Endothelial cell of hepatic sinusoid (primary cell): ENCODE measurements around the gene ABCC1.

Experiments
- in situ Hi-C: cut with HindIII; loops from 2 replicates; pipeline ENCODE4 v1.10.0; 2017; ENCODE audit warnings: low sequenced_read_pairs

Gene ABCC1

DNA sequence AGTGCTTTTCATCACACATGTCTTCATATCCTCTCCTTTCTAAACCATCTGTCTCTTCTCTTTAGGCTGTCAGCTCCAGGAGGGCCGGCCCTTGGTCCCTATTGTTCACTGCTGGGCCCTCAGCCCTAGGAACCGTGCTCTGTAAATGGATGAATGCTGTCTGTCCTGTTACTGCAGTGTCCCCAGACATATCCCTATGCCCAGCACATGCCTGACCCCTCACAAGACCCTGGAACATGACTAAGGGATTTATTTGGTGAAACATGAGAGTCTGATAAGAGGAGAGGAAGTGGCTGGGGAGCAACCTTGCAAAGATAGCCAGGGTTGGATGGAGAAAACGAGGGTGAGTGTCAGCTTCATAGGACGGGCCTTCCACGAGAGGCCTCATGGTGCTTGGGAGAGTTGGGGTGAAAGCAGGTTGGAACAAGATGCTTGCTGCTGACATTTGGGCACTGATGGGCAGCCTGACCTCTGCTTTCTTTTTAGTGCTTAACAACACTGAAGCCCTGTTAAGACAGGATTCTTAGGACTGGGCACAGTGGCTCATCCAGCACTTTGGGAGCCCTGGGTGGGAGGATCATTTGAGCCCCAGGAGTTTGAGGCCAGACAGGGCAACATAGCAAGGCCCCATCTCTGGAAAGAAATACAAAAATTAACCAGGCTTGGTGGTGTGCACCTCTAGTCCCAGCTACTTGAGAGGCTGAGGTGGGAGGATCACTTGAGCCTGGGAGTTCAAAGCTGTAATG, 39.0 kb downstream of the ABCC1 start:
- in situ Hi-C loops = loop anchor here (25.0 kb wide), 1 partner anchor 101 kb away; the partner anchor contains the start of gene CEP20

- in situ Hi-C loops = loop anchor here (5.0 to 25.0 kb wide), 3 partner anchors 34 to 104 kb away; partner anchors contain the start of gene CEP20
These were observed 41.5 kb downstream of the ABCC1 start for GRCh38 chr16:15990902-15991301.

DNA sequence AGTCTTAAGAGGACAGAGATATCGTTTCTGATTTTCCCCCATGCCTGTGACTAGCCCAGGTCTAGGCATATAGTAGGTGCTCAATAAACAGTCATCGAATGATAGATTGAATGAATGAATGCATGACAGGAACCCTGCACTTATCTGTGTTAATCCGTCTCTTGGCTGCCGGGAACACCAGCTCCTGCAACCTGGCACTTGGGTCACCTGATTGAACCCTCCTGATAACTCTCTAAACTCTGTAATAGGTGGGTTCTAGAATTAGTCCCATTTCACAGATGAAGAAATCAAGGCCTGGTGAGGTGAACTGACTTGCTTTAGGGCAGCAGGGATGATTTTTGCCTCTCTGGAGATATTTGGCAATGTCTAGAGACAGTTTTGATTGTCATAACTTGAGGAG, 43.7 kb downstream of the ABCC1 start:
- in situ Hi-C loops = loop anchor here (5.0 to 25.0 kb wide), 3 partner anchors 36 to 106 kb away; partner anchors contain the start of gene CEP20

DNA sequence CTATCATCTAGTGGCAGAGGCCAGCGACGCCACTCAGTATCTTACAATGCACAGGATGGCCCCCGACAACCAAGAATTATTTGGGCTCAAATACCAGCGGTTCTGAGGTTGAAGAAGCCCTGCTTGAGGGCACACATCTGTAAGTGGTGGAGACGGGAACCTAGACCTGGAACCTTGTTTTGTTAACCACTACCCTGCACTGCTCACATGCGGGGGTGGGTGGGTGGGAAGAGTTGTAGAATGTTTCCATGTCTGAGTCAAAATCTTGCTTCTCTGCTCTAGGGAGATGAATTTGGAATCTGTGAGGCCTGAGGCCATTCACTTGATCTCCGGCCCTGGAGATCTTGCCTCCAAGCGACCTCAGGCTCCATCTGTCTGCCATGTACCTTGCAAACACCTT, 44.1 kb downstream of the ABCC1 start:
- in situ Hi-C loops = loop anchor here (5.0 to 25.0 kb wide), 3 partner anchors 36 to 106 kb away; partner anchors contain the start of gene CEP20

DNA sequence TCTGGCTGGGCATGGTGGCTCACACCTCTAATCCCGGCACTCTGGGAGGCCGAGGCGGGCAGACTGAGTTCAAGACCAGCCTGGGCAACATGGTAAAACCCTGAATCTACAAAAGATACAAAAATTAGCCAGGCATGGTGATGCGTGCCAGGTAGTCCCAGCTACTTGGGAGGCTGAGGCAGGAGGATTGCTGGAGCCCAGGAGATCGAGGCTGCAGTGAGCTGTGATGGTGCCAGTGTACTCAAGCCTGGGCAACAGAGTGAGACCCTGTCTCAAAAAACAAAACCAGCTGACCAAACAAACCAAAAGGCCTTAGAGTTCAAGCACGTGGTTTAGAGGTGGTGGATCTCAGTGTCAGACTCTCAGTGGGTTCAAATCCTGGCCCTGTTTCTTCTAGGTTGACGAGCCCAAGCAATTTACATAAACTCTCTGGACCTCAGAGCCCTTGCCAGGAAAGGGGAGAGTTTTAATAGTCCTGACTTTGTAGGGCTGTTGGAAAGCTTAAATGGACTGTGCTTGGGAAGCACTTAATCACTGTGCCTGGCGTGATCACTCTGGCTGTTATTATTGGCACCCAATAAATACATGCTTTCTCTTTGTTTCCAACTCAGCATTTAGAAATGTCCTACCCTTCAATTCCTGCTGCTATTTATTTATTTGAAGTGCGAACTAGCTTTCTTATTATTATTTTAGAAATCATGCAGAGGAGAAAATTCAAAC, 44.7 kb downstream of the ABCC1 start:
- in situ Hi-C loops = loop anchor here (5.0 to 25.0 kb wide), 3 partner anchors 37 to 107 kb away; partner anchors contain the start of gene CEP20

DNA sequence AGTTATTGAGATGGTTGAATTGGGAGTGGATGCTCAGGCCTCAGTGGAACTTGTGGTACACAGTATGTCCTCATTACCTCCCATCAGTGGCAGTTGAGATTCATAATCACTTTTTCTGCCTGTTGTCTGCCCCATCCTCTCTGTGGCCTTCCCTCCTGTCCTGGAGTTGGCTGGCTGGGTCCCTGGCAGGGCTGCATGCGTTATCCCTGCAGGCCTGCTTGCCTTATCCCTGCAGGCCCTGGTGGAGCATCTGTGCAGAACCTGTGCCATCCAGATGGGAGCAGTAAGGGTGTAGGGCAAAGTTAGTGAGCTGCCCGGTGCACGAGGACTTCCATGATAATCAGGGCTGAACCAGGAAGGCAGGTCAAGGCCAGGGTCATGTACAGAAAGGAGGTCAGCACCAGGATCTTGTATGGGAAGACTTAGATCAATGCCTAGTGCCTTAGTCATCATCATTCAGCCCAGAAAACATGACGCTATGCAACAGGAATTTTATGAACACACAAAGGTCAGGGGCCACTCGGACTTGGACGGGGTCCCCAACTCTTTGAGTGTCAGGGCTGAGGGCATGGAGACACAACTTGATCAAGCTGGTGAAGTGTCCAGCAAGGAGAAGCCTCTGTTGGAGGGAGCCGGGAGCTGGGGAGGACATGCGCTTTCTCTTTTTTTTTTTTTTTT, 47.2 kb downstream of the ABCC1 start:
- in situ Hi-C loops = loop anchor here (25.0 kb wide), 1 partner anchor 109 kb away; the partner anchor contains the start of gene CEP20

DNA sequence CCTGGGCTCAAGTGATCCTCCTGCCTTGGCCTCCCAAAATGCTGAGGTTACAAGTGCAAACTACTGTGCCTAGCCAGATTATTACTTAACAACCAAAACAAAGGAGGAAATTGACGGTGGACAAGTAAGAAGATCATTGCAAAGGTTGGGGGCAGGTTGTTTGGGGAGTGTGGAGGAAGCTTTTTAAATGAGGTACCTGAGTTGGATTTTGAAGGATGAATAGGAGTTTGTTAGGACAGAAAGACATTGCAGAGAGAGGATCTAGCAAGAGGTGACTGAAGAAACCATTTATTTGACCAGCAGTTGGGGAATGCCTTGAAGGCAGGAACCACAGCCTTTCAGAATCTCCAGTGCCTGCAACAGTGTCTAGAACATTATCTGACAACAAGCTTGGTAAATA, 51.3 kb downstream of the ABCC1 start:
- in situ Hi-C loops = no loop called here

DNA sequence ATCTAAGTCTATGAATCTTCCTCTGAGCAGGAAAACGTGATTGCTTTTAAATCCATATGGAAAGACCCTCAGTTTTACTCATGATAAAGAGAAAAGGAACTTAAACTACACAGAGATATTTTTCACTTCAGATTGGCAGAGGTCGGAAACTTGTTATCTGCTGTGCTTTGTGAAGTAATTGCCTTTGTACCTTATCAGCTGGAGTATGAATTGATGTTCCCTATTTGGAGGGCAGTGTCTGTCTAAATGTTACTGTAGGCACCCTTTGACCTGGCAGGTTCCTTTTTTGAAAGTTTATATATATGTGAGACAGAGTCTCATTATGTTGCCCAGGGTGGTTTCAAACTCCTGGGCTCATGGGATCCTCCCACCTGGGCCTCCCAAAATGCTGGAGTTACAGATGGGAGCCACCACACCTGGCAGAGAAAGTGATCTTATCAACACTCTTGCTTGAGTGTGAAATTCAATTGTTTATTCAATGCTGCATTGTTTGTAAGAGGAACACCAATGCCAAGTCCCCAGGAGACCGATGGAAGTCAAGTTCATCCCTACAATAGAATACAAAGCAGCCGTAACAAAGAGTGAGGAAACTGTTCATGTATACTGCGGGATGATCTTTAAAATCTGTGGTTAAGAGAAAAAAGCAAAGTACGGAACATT, 52.3 kb downstream of the ABCC1 start:
- in situ Hi-C loops = no loop called here

GRCh38 chr16:16003719-16004313, 54.4 kb downstream of the ABCC1 start:
- in situ Hi-C loops = no loop called here

DNA sequence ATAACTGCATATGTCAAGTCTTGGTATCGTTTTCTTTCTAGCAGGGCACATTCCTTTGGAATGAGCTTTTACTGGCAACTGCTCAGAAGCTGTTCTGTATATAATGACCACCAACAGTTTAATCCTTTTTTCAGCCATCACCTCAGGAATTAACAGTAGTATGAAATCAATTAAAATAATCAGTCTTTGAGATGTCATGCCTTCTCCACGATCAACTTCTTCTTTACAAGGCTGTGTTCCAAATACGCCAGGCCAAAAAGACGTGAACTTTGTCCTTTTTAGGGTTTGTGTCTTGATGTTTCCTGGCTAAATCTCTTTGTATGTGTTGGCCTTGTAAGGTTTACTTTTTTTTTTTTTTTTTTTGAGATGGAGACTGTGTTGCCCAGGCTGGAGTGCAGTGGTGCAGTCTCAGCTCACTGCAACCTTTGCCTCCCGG, 54.9 kb downstream of the ABCC1 start:
- in situ Hi-C loops = no loop called here

GRCh38 chr16:16005721-16006120, 56.3 kb downstream of the ABCC1 start:
- in situ Hi-C loops = no loop called here

- in situ Hi-C loops = no loop called here
These were observed 57.2 kb downstream of the ABCC1 start for GRCh38 chr16:16006650-16007049.

GRCh38 chr16:16007743-16008111, 58.3 kb downstream of the ABCC1 start:
- in situ Hi-C loops = no loop called here

- in situ Hi-C loops = no loop called here
These were observed 59.2 kb downstream of the ABCC1 start for GRCh38 chr16:16008666-16009065.

DNA sequence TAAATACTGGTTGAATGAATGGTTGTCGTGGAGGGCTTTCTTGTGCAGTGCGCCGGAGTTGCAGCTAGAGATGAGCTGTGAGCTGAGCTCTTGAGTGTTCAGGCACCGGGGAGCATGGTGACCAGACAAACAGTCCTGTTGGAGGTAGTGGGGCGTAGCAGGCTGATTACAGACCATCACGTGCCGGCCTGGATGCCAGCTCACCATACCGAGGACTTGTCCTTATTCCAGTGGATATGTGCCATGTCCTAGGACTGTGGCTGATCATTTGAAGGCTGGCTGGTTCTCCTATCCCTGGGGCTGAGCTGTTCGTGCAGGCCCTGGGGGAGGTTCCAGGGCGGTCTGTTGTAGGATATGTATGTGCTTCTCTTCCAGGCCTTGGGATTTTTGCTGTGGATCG, 60.0 kb downstream of the ABCC1 start:
- in situ Hi-C loops = no loop called here

- in situ Hi-C loops = no loop called here
These were observed 60.8 kb downstream of the ABCC1 start for GRCh38 chr16:16010194-16010593.

DNA sequence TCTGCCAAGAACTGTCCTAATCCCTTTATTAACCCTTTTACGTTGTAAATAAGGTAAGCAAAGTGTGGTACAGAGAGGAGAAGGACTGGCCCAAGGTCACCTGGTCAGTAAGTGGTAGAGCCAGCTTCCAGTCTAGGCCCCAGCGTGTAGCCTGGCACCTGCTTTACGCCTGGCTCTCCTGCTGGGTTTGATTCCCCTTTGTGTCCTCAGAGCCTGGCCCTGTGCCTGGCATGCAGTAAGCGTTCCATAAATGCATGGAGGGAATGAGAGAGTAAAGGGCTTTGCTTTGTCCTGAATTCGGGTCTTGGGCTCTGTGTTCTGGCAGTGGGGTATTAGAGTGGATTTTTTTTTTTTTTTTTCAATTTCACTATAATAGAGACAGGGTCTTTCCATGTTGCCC, 62.7 kb downstream of the ABCC1 start:
- in situ Hi-C loops = no loop called here

GRCh38 chr16:16013812-16014211, 64.4 kb downstream of the ABCC1 start:
- in situ Hi-C loops = no loop called here

DNA sequence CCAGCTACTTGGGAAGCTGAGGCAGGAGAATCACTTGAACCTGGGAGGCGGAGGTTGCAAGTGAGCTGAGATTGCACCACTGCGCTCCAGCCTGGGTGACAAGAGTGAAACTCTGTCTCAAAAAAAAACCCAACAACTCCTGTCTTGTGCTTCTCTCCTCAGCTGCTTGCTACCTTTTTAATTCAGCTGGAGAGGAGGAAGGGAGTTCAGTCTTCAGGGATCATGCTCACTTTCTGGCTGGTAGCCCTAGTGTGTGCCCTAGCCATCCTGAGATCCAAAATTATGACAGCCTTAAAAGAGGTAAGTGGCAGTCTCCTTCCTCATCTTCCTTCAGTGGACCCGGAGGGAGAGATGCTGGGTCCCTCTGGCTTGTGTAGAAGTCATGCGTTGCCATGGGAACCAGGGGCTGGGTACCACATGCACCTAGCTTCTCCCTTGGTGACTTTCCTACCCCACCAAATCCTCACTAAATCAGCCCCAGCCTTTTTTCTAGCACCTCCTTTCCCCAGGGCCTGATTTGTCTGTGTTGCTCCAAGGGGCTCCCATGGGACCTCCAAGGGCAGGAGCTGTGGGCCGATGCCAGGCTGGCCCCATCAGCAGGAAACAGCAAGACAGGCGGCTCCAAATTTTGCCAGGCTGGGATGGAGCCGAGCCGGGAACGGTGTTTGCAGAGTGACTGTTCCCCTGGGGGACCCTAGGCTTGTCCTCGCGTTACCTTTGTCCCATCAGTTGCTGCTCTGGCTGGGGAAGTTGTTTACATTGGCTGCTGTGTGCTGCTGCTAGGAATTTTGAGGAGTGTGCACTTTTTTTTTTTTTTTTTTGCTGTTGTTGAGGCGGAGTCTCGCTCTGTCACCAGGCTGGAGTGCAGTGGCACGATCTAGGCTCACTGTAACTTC, 65.2 kb downstream of the ABCC1 start:
- in situ Hi-C loops = no loop called here
